Large intestine (tissue), 3 donors: ENCODE measurements around the gene PTPA. TPM values are rescaled to one million over a fixed set of nuclear protein-coding genes. Genes with fewer than 3 reads are reported as not detected.

ENCODE experiments used
- DNase-seq, 2 donors: peaks; one replicate each; pipeline versions ENCODE4 v3.0.0 to v3.0.0-alpha.2; 2013
- H3K27ac ChIP-seq: one replicate; pipeline ENCODE4 v1.5.1; 2013; ENCODE audit warnings: low read length
- H3K27me3 ChIP-seq: 2 replicates; pipeline ENCODE4 v1.6.1; 2013; ENCODE audit warnings: low read length; ENCODE audit not compliant: control insufficient read depth, insufficient read depth
- H3K36me3 ChIP-seq: 2 replicates; pipeline ENCODE4 v1.6.1; 2013; ENCODE audit warnings: low read length; ENCODE audit not compliant: control insufficient read depth, insufficient read depth
- H3K4me1 ChIP-seq: one replicate; pipeline ENCODE4 v1.6.1; 2013; ENCODE audit warnings: low read length; ENCODE audit not compliant: control insufficient read depth, insufficient read depth
- H3K4me3 ChIP-seq: one replicate; pipeline ENCODE4 v1.5.1; 2013; ENCODE audit warnings: low read length
- H3K9me3 ChIP-seq: one replicate; pipeline ENCODE4 v1.6.1; 2013; ENCODE audit warnings: mild to moderate bottlenecking, low read depth, low read length, moderate library complexity; ENCODE audit not compliant: control insufficient read depth
- WGBS: methylation state at CpG from one replicate; pipeline ENCODE4 v1.1.5; 2013; ENCODE audit warnings: low lambda C conversion rate; ENCODE audit not compliant: insufficient coverage; 5-methylcytosine and 5-hydroxymethylcytosine counted together
- polyA plus RNA-seq: library from polyadenylated mRNA; unstranded; fragments of 120-200 nt; gene quantifications from one replicate; pipeline ENCODE4 v1.2.1, GENCODE V29; 2013

The PTPA gene
- polyA plus RNA-seq, 1 donor: 70.1 TPM

- DNase-seq: no peak
- H3K4me3 ChIP-seq: no peak overlapping the region
- H3K36me3 ChIP-seq: peaks cover 39% of the 10 kb centered on the region
- no peaks in the 10 kb centered on the region for H3K27me3 ChIP-seq
- no peak overlapping the region for H3K27ac ChIP-seq
- no CpG with 5 or more reads among the region's 10 CpGs for WGBS
- H3K9me3 ChIP-seq: peaks cover 2% of the 10 kb centered on the region
- peaks cover 34% of the 10 kb centered on the region for H3K4me1 ChIP-seq
Observed at GRCh38 chr9:129071526-129072126, 39.6 kb upstream of the PTPA start.

- peaks cover 2% of the 10 kb centered on the region for H3K9me3 ChIP-seq
- peaks cover 39% of the 10 kb centered on the region for H3K4me1 ChIP-seq
- H3K4me3 ChIP-seq: no peak overlapping the region
- H3K27ac ChIP-seq: no peak overlapping the region
- no peaks in the 10 kb centered on the region for H3K27me3 ChIP-seq
- WGBS: 38% methylated on average over 2 of the region's 9 CpGs
- H3K36me3 ChIP-seq: peaks cover 36% of the 10 kb centered on the region
- DNase-seq: no peak
Observed at GRCh38 chr9:129072171-129072570, 39.0 kb upstream of the PTPA start.

- no peak overlapping the region for H3K27ac ChIP-seq
- H3K27me3 ChIP-seq: no peaks in the 10 kb centered on the region
- no peak for DNase-seq
- WGBS: no CpG with 5 or more reads among the region's 8 CpGs
- H3K4me1 ChIP-seq: peaks cover 45% of the 10 kb centered on the region
- H3K4me3 ChIP-seq: no peak overlapping the region
- peaks cover 24% of the 10 kb centered on the region for H3K36me3 ChIP-seq
- peaks cover 2% of the 10 kb centered on the region for H3K9me3 ChIP-seq
Observed at GRCh38 chr9:129073404-129073803, 37.8 kb upstream of the PTPA start.

GRCh38 chr9:129074106-129074505 is 37.1 kb upstream of the PTPA start:
- Histone ChIP-seq H3K4me3 (no peak overlapping the region), H3K36me3 (peaks cover 17% of the 10 kb centered on the region), H3K9me3 (peaks cover 2% of the 10 kb centered on the region), H3K4me1 (peaks cover 46% of the 10 kb centered on the region), H3K27ac (no peak overlapping the region), H3K27me3 (no peaks in the 10 kb centered on the region)
- no CpG with 5 or more reads among the region's 3 CpGs for WGBS
- no peak for DNase-seq

- Histone ChIP-seq H3K27ac (peak overlapping the region; percentile 77), H3K36me3 (peaks cover 2% of the 10 kb centered on the region), H3K4me3 (no peak overlapping the region), H3K9me3 (peaks cover 2% of the 10 kb centered on the region), H3K27me3 (no peaks in the 10 kb centered on the region), H3K4me1 (peaks cover 38% of the 10 kb centered on the region)
- DNase-seq: peak; percentile 82 to 91
- WGBS: no CpG with 5 or more reads among the region's 16 CpGs
Observed at GRCh38 chr9:129075996-129076639, 35.1 kb upstream of the PTPA start.

GRCh38 chr9:129076640-129077037 is 34.6 kb upstream of the PTPA start:
- no peak overlapping the region for H3K4me3 ChIP-seq
- WGBS: no CpG with 5 or more reads among the region's 11 CpGs
- peaks cover 2% of the 10 kb centered on the region for H3K9me3 ChIP-seq
- H3K4me1 ChIP-seq: peaks cover 40% of the 10 kb centered on the region
- H3K36me3 ChIP-seq: no peaks in the 10 kb centered on the region
- no peak for DNase-seq
- H3K27me3 ChIP-seq: no peaks in the 10 kb centered on the region
- H3K27ac ChIP-seq: peak overlapping the region; percentile 77

- WGBS: no CpG with 5 or more reads among the region's 10 CpGs
- peaks cover 2% of the 10 kb centered on the region for H3K9me3 ChIP-seq
- H3K4me3 ChIP-seq: no peak overlapping the region
- no peaks in the 10 kb centered on the region for H3K27me3 ChIP-seq
- peak overlapping the region; percentile 77 for H3K27ac ChIP-seq
- H3K4me1 ChIP-seq: peaks cover 46% of the 10 kb centered on the region
- H3K36me3 ChIP-seq: no peaks in the 10 kb centered on the region
- DNase-seq: no peak
Observed at GRCh38 chr9:129077236-129077635, 34.0 kb upstream of the PTPA start.

- WGBS: no CpG with 5 or more reads among the region's 18 CpGs
- peaks cover 2% of the 10 kb centered on the region for H3K9me3 ChIP-seq
- H3K27ac ChIP-seq: peak overlapping the region; percentile 37
- H3K4me1 ChIP-seq: peaks cover 55% of the 10 kb centered on the region
- peak in 1 of 2 donors; percentile 75 for DNase-seq
- no peaks in the 10 kb centered on the region for H3K36me3 ChIP-seq
- H3K27me3 ChIP-seq: no peaks in the 10 kb centered on the region
- H3K4me3 ChIP-seq: no peak overlapping the region
Observed at GRCh38 chr9:129078691-129079503, 32.3 kb upstream of the PTPA start.

GRCh38 chr9:129079829-129080228 is 31.4 kb upstream of the PTPA start:
- H3K9me3 ChIP-seq: peaks cover 2% of the 10 kb centered on the region
- H3K27me3 ChIP-seq: no peaks in the 10 kb centered on the region
- H3K4me1 ChIP-seq: peaks cover 55% of the 10 kb centered on the region
- H3K36me3 ChIP-seq: peaks cover 2% of the 10 kb centered on the region
- H3K4me3 ChIP-seq: peak overlapping the region; percentile 83
- WGBS: no CpG with 5 or more reads among the region's 13 CpGs
- H3K27ac ChIP-seq: peak overlapping the region; percentile 60
- DNase-seq: no peak

- no peak for DNase-seq
- peaks cover 2% of the 10 kb centered on the region for H3K9me3 ChIP-seq
- no CpG with 5 or more reads among the region's 12 CpGs for WGBS
- peaks cover 54% of the 10 kb centered on the region for H3K4me1 ChIP-seq
- no peaks in the 10 kb centered on the region for H3K27me3 ChIP-seq
- peak overlapping the region; percentile 60 for H3K27ac ChIP-seq
- H3K4me3 ChIP-seq: peak overlapping the region; percentile 83
- H3K36me3 ChIP-seq: peaks cover 6% of the 10 kb centered on the region
Observed at GRCh38 chr9:129080298-129080600, 31.0 kb upstream of the PTPA start.
